RWPE2 (cell line): ENCODE data around the gene CACNA2D3.

Experiments used
- ATAC-seq: fragments of 200-7000 bp; cut with Tn5 transposase; 3 replicates; pipeline ENCODE4 v1.9.1; 2021; ENCODE audit warnings: low read depth
- DNase-seq: peaks from one replicate; pipeline ENCODE4 v3.0.0-alpha.2; 2020; ENCODE audit warnings: low spot score
- H3K27ac ChIP-seq: fragments of 450-650 bp; 2 replicates; pipeline ENCODE4 v1.5.1; 2017; ENCODE audit warnings: mild to moderate bottlenecking; ENCODE audit not compliant: poor library complexity, severe bottlenecking
- H3K27me3 ChIP-seq: fragments of 250-450 bp; sonication (Bioruptor Pico); 2 replicates; pipeline ENCODE4 v1.5.1; 2021; ENCODE audit warnings: mild to moderate bottlenecking, moderate library complexity; ENCODE audit not compliant: insufficient read depth, poor library complexity, severe bottlenecking
- H3K36me3 ChIP-seq: fragments of 250-450 bp; sonication (Bioruptor Pico); 2 replicates; pipeline ENCODE4 v1.5.1; 2020; ENCODE audit warnings: low read depth, mild to moderate bottlenecking, moderate library complexity
- H3K4me1 ChIP-seq: fragments of 250-450 bp; sonication (Bioruptor Pico); 2 replicates; pipeline ENCODE4 v1.5.1; 2021; ENCODE audit warnings: mild to moderate bottlenecking, moderate library complexity; ENCODE audit not compliant: insufficient read depth, poor library complexity, severe bottlenecking
- H3K4me3 ChIP-seq: fragments of 250-450 bp; sonication (Bioruptor Pico); 2 replicates; pipeline ENCODE4 v1.5.1; 2021; ENCODE audit warnings: mild to moderate bottlenecking, moderate library complexity; ENCODE audit not compliant: severe bottlenecking
- H3K9me3 ChIP-seq: fragments of 250-450 bp; sonication (Bioruptor Pico); 2 replicates; pipeline ENCODE4 v1.5.1; 2021; ENCODE audit warnings: mild to moderate bottlenecking, moderate library complexity; ENCODE audit not compliant: severe bottlenecking
- TF ChIP-seq, protein P1 (sequence below): fragments of 450-650 bp; IDR thresholded peaks from one replicate; pipeline ENCODE4 v1.5.1; 2017; ENCODE audit warnings: mild to moderate bottlenecking, moderate library complexity; ENCODE audit not compliant: poor library complexity, severe bottlenecking

Gene CACNA2D3

DNA sequence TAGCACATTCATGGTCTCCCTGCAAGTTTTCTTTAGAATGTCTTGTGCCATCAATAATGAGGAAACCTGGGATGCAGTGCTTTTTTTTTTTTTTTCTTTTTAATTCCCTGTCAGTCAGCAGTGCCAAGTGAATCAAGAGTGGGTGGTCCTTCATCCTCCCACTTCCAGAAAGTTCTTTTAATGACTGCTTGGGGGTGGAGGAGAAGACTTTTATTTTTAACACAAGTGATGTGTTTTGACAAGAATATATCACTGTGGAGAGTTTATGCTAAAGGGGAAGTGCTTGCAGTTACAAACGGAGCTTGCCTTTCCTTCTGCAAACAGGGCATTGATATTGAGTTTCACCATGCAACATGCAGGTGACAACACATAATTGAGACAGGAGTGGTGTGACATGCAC is 69.7 kb downstream of the CACNA2D3 start:
- Histone ChIP-seq H3K27me3 (peaks cover 4% of the 10 kb centered on the region), H3K4me3 (no peak overlapping the region), H3K36me3 (no peaks in the 10 kb centered on the region), H3K27ac (no peak overlapping the region), H3K4me1 (no peaks in the 10 kb centered on the region), H3K9me3 (no peaks in the 10 kb centered on the region)
- ATAC-seq (no peak), DNase-seq (no peak)
- TF ChIP-seq, protein P1, sequence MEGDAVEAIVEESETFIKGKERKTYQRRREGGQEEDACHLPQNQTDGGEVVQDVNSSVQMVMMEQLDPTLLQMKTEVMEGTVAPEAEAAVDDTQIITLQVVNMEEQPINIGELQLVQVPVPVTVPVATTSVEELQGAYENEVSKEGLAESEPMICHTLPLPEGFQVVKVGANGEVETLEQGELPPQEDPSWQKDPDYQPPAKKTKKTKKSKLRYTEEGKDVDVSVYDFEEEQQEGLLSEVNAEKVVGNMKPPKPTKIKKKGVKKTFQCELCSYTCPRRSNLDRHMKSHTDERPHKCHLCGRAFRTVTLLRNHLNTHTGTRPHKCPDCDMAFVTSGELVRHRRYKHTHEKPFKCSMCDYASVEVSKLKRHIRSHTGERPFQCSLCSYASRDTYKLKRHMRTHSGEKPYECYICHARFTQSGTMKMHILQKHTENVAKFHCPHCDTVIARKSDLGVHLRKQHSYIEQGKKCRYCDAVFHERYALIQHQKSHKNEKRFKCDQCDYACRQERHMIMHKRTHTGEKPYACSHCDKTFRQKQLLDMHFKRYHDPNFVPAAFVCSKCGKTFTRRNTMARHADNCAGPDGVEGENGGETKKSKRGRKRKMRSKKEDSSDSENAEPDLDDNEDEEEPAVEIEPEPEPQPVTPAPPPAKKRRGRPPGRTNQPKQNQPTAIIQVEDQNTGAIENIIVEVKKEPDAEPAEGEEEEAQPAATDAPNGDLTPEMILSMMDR = no peak

DNA sequence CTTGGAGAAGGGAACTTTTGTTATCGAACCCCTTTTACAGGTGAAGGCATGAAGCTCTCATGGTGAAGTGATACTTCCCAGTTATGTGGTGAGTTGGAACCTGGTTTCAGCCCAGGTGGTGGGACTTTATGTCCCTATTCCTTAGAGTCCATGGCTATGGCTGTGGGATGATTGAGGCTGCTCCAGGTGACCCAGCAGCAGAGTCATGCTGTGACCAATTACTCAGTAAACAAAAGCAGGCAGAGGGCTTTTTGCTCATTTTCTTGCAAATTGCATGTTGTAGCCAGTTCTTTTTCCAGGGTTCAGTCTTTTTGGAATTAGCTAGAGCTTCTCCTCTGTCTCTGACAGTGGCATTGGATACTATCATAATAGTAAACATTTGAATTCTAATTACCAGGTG is 70.7 kb downstream of the CACNA2D3 start:
- H3K27ac ChIP-seq = no peak overlapping the region
- no peak for DNase-seq
- no peak overlapping the region for H3K4me3 ChIP-seq
- H3K4me1 ChIP-seq = no peaks in the 10 kb centered on the region
- peaks cover 4% of the 10 kb centered on the region for H3K27me3 ChIP-seq
- H3K9me3 ChIP-seq = no peaks in the 10 kb centered on the region
- H3K36me3 ChIP-seq = no peaks in the 10 kb centered on the region
- ATAC-seq = no peak
- TF ChIP-seq, protein P1 = no peak

DNA sequence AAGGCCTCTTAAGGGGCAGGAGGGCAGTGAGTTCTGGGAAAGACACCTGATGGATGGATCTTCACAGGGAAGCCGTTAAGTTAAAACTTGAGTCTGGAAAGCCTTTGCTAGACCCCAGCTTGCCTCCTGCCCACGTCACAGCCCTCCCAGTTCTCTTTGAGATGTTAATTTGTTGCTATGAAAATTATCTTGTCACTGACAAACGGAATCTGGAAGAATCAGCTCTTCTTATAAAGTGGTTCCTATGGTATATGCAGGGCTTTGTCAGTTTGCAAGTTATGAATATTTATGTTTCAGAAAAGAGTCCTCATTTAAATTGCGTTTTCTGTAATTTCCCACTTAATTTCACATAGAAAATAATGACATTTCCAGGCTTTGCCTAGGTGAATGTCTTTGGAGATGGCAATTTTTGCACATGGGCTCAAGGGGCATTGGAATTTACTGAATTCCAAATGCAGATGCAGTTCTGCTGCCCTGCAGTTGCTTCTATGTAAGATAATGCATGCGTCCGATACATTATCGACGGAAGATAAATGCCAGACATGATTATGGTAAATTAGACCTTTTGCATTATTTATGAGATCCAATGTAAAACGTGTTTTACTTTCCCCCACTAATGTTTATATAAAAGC is 74.1 kb downstream of the CACNA2D3 start:
- Histone ChIP-seq H3K27ac (no peak overlapping the region), H3K9me3 (no peaks in the 10 kb centered on the region), H3K4me3 (no peak overlapping the region), H3K27me3 (peaks cover 8% of the 10 kb centered on the region), H3K36me3 (no peaks in the 10 kb centered on the region), H3K4me1 (no peaks in the 10 kb centered on the region)
- DNase-seq (no peak), ATAC-seq (no peak)
- TF ChIP-seq, protein P1 = no peak

DNA sequence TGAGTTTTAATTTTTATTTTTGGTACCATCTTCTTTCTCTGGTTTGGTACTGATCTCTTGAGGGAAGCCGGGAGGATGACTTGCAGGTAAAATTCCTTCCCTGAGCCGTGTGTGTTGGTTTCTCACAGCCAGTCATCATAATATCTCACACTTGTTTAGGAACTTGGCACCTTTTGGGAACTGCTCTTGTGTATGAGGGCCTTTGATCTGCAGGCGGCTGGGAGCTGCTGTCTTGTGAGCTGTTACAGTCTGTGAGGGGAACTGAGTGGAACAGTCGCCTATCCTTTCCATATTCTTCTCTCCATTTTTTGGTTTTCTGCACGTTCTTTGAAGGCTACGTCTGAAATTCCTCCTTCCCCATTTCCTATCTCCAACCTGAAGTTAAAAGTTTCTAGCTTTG is 75.2 kb downstream of the CACNA2D3 start:
- Histone ChIP-seq H3K4me3 (no peak overlapping the region), H3K27me3 (peaks cover 8% of the 10 kb centered on the region), H3K4me1 (no peaks in the 10 kb centered on the region), H3K36me3 (no peaks in the 10 kb centered on the region), H3K9me3 (no peaks in the 10 kb centered on the region), H3K27ac (no peak overlapping the region)
- ATAC-seq (no peak), DNase-seq (no peak)
- TF ChIP-seq, protein P1 = no peak

DNA sequence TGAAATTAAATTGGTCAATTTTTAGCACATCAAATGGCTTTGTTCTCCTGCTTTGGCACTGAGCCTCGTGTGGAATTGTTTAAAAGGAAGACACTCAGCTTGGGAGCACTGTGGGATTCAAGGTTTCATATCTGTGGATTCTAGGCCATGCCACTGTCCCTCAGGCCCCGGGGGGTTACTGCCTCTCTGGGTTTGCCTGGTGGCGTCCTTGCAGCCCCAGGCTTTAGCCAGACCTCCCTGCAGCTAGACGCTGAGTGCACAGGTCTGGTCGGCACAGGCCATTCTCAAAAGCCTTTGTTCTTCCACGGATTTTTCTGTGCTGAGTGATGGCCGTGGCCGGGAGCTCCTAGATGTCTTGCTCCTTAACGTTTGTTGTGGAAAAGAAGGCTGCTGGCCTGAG is 76.2 kb downstream of the CACNA2D3 start:
- no peak for DNase-seq
- Histone ChIP-seq H3K9me3 (no peaks in the 10 kb centered on the region), H3K4me3 (no peak overlapping the region), H3K4me1 (no peaks in the 10 kb centered on the region), H3K36me3 (no peaks in the 10 kb centered on the region), H3K27me3 (peaks cover 8% of the 10 kb centered on the region), H3K27ac (no peak overlapping the region)
- TF ChIP-seq, protein P1 = no peak
- ATAC-seq = no peak
